ENCODE data around the gene RGS7. TPM values are rescaled to one million over a fixed set of nuclear protein-coding genes. Genes with fewer than 3 reads are reported as not detected.

RGS7 gene
- polyA plus RNA-seq, 1 donor, result not detected

DNA sequence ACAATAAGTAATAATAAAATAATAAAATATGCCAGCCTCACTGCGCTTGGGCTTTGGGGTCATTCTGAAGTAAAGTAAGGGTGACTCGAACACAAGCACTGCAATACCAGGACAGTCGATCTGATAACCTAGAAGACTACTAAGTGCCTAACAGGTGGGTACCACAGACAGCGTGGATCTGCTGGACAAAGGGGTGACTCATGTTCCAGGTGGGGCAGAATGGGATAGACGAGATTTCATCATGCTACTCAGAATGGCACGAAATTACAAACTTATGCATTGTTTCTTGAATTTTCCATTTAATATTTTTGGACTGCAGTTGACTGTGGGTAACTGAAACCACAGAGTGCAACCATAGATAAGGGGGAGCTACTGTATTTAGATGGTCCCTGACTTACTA is 523.9 kb downstream of the RGS7 start:
- DNase-seq (ENCODE audit: low read depth), result no peak

DNA sequence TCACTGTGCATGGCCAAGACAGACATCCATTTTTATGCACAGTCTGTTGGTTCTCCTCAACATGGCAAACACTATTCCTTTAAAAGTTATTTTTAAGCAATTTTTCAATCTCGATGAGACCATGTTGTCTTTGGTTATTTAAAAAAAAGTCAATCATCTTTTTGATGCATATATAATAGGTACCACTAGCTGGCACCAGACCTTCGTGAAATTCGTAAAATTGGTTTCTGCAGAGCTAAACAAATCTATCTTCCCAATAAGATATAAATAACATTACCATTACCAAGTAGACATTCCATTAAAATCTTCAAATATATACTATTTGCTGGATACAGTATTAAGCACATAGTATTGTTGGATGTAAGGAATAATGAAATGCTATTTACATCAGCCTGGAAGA is 525.1 kb downstream of the RGS7 start:
- no peak for DNase-seq (ENCODE audit: low read depth)

DNA sequence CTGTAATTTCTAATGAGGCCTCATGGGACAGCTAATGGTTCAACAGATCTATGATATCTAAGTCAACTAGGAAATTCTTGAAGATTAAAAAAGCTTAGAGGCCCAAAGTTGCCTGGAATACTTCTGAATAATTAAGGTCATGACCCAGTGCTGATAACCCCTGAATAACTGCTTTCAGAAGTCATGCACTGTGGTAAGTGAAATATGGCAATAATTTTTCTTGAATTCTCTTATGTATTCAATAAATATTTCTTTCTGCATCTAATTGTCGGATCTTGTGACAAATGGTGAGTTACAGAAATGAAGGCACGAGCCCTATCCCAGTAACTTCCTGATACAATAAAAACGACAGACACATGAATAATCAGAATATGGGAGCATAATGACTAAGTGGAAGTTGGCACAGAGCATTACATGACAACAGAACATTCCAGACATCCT is 525.8 kb downstream of the RGS7 start:
- DNase-seq (ENCODE audit: low read depth), result no peak

DNA sequence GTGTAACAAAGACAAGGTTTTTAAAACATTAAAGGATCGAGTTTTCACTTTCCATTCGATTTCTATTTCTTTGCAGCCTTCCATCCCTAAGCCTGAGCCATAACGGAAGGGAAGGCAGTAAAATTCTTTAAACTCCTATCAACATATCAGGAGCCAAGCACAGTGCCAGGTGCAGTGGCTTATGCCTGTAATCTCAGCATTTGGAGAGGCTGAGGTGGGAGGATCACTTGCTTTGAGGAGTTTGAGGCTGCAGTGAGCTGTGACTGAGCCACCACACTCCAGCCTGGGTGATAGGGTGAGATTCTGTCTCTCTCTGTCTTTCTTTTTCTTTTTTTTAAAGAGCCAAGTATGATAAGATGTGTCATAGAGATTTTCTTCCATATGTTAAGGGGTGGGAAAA is 527.5 kb downstream of the RGS7 start:
- DNase-seq (ENCODE audit: low read depth), result no peak

GRCh38 chr1:240827786-240828185 is 529.2 kb downstream of the RGS7 start:
- DNase-seq (ENCODE audit: low read depth), result no peak

- DNase-seq (ENCODE audit: low read depth), result no peak
These were observed 532.8 kb downstream of the RGS7 start for GRCh38 chr1:240824238-240824637.

GRCh38 chr1:240823357-240823756 is 533.6 kb downstream of the RGS7 start:
- no peak for DNase-seq (ENCODE audit: low read depth)

- DNase-seq (ENCODE audit: low read depth), result no peak
These were observed 535.1 kb downstream of the RGS7 start for GRCh38 chr1:240821925-240822324.

DNA sequence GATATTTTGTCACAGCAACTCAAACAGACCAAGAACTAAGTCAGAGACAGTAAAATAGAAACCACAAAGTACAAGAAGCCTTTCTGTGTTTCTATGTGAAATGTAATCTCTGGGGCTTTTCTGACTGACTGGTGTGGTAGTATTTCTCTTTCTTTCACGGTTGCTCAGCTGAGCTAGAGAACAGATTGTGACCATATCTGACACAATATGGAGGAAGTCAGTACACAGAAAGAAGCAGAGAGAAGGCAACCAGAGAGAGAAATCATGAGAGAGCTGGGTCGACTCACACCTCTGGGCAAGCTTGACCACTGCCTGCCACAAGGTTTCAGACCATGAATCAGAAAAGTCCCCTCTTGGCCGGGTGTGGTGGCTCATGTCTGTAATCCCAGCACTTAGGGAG is 536.2 kb downstream of the RGS7 start:
- DNase-seq (ENCODE audit: low read depth), result no peak

- no peak for DNase-seq (ENCODE audit: low read depth)
These were observed 540.5 kb downstream of the RGS7 start for GRCh38 chr1:240816472-240816871.

- no peak for DNase-seq (ENCODE audit: low read depth)
These were observed 543.3 kb downstream of the RGS7 start for GRCh38 chr1:240813720-240814119.

- DNase-seq (ENCODE audit: low read depth), result no peak
These were observed 545.7 kb downstream of the RGS7 start for GRCh38 chr1:240811256-240811655.

DNA sequence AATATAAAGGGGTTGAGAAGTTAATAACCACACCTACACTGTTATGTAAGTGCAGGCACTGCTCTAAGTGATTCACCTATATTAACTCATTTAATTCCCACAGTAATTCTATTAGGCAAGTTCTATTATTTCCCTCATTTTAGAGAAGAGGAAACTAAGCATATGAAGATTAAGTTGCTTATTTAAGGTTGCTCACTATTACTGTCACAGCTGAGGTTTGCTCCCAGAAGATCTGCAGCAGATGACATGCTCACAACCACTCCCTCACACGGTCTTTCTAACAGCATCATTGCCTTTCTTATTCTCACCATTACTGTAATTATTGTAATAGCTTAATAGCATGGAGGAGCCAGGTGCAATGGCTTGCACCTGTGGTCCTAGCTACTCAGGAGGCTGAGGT is 548.6 kb downstream of the RGS7 start:
- no peak for DNase-seq (ENCODE audit: low read depth)

GRCh38 chr1:240806200-240806745 is 550.7 kb downstream of the RGS7 start:
- DNase-seq (ENCODE audit: low read depth), result no peak

GRCh38 chr1:240804475-240804874 is 552.5 kb downstream of the RGS7 start:
- DNase-seq (ENCODE audit: low read depth), result no peak

DNA sequence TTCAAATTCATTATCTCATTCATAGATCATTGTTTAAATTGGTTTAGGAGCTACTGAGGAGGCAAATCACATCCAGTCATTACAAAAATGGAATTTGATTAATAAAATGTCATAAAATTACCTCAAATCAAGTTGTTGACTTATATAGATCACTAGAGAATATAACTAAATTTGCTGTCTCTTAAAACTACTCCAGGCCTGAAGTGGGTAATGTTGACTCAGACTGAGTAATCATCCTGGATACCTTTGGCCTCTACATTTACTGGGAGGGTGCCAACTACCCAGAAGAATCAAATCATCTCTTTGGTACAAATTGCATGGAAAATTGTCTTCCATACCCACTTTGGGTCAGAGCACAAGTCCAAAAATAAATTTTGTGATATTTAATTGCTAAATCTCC is 553.9 kb downstream of the RGS7 start:
- DNase-seq (ENCODE audit: low read depth), result no peak

DNA sequence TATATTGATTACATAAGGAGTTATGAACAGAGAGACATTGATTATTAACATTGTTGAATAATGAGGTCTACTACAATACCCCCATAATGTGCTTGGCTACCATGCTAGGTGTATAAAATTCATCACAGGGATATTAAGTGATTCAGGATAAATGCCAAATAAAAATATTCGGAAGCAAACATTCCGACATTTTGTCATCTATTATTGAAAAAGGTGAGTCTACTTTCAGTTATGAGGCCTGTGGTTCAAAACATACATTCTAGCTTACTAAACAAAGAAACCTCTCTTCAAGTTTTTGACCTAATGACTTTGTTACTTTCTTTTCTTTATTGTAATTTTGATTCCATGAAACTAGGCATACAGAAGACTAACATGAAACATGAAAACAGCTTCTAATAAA is 554.7 kb downstream of the RGS7 start:
- no peak for DNase-seq (ENCODE audit: low read depth)

- no peak for DNase-seq (ENCODE audit: low read depth)
These were observed 555.6 kb downstream of the RGS7 start for GRCh38 chr1:240801442-240801841.

DNA sequence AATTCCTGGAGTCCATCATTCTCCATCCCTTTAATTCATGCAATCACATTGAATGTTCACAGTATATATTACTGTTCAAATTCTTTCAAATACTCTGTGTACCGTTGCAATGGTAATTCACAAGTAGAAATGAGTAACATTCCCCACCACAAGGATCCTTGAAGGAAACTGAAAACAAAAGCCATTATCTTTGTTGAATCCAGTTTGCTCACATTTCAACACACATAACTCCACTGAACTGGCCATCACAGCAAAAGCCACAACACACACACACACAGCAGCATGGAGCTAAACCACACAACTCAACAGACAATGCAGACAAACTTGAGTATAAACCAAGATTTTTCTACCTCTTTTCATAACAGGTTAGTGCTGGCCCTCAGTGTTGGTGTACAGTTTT is 556.7 kb downstream of the RGS7 start:
- DNase-seq (ENCODE audit: low read depth), result no peak

DNA sequence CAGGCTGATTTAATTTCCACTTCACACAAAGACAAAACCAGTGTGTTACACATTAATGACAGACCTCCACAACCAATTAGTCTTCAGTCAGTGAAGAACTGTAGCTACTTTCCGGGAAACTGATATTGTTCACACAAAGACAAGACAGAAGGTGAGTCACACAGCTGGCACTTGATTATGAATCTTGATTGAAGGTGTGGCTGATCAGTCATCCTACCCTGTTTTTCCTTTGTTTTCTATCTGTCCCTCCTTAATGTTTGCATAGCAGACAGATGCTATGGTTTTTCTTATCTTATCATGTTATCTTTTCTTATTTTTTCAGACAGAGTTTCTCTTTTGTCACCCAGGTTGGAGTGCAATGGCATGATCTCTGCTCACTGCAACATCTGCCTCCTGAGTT is 560.0 kb downstream of the RGS7 start:
- no peak for DNase-seq (ENCODE audit: low read depth)

DNA sequence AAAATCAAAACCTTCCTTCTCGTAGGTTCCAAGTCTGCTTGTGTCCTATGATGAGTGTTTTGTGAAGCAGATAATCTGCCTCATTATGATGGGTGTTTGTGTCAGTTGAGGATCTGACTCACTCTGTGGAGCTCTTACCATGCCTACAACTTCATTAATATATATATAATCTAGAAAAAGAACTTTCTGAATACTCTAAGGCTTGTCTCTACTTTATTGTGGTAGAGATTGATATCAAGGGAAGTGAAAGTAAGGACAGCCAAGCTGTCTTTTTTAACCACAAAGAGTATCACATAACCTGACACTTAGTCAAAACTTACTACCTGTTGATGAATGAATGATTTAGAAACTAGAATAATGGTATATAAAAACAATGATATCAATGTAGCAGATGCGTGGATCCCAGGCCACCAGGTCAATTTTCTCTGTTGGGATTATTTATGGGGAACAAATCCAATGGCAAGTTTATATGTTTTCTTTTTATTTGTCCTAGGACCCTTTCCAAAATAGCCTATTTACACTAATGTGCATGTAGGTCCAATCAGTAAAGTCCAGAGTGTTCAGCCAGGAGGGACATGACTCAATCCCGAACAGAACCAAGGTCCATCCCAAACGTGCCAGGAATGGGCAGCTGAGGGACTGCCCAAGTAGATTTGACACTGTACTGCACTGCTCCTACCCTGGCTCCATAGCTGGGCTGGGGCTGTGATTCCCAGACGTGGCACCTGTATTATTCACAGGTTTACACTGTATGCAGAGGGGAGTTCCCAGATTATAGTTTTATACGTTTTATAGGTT is 562.8 kb downstream of the RGS7 start:
- no peak for DNase-seq (ENCODE audit: low read depth)

GRCh38 chr1:240792915-240793529 is 564.0 kb downstream of the RGS7 start:
- no peak for DNase-seq (ENCODE audit: low read depth)

DNA sequence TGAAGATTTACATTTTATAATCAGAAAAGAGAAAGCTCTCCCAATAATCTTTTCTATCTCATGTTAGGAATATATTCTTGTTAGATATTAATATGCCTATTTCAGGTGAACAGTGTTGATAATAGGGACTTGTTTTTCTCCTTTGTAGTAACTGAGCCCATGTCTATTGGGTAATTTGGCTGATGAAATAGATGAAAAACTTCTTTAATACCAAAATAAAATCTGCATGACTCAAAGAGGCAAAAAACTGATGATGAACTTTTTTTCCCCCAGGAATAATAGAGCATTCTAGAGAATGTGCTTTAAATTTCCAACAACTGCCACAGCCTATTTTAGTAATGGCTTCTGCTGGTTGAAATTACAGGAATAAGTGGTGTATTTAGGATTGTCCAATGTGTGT is 566.1 kb downstream of the RGS7 start:
- no peak for DNase-seq (ENCODE audit: low read depth)
